GM18870 (cell line): ENCODE data around the gene CKMT2.

Experiments used
- ATAC-seq: cut with Tn5 transposase; IDR thresholded peaks from one replicate; pipeline ENCODE4 v1.9.1; 2021; ENCODE audit warnings: moderate library complexity; ENCODE audit not compliant: unreplicated experiment

CKMT2 gene

DNA sequence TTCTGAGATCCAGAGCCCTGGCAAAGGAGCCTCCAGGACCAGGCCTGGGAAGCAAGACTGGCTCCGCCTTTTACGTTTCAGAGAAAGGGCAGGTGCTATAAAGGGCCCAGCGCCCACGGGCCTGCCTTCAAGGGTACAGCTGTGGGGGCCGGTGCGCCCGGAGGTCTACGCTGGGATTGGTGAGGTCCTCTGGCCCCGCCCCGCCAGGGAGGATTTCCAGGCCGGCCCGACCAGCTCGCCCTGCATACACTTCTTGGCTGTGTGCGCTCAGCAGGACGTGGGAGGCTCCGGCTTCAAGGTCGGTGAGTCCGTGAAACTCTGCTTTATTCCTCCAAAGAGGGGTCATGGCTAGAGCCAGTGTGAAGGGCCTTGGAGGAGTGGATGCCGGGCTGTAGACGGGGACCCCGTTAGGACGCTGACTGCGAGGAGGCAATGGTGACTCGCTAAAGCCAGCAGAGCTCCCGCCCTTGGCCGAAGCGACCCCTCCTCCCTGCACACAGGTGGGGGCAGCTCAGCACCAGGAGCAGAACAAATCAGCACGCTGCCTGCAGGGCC is at the start of gene CKMT2:
TSS of gene CKMT2 (plus strand) at position 243 of the 555 bp plus-strand sequence. CDS start 17,811 bp downstream, outside the sequence.
- no peak for ATAC-seq

DNA sequence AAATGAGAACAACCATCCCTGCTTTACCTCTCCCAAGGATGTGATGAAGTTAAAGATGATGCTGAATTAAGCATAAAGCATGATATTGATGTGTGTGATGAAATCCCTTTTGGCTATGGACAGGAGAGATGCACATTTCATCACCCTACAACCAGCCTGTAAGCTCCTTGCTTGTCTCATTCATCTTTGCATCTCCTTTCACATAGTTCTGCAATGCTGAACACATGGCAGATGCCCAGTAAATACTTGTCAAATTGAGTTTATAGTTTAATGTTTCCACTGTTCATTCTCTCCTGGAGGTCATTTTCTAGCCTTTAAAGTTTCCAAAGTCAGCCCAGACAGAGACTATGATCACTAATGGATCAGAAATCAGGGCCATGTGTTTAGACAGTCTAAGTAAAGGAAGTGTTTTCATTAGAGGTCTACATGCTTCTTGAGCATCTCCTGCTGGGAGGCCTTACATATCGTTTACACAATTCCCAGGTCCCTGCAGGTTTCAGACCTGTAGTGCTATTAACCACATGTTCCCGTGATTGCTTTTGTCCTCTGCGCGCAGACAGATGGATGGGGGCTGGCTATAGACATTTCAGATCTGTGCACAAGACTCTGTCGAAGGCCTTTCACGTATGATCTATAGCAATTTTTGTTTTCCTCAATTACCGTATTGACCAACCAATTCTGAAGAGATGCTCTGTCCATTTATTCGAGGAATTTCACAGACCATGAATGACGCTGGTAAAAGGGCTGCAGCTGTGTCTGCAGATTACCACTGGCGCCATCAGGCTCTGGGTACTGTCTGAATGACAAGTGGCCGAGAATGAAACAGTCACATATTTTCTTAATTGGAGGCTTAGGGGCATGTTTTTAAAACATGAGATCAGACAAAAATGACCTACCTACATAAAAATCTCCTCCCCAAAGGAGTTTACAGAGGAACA is 49.0 kb upstream of the CKMT2 start:
- ATAC-seq, result no peak

DNA sequence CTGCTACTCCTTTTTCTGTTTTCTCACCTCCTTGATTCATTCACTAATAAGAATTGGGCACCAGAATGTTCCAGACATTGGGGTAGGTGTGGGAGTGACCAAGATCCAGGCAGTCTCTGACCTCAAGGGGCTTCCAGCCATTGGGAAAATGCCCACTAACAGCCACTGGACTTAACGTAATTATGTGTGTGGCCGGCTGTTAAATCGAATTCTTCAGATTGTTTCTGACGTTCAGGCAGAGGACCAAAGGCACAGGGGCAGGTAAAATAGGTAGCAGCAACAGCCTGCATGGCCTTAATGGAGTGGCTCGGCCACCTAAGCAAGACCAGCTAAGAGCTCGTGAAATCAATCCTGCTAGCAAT is 48.4 kb upstream of the CKMT2 start:
- no peak for ATAC-seq

DNA sequence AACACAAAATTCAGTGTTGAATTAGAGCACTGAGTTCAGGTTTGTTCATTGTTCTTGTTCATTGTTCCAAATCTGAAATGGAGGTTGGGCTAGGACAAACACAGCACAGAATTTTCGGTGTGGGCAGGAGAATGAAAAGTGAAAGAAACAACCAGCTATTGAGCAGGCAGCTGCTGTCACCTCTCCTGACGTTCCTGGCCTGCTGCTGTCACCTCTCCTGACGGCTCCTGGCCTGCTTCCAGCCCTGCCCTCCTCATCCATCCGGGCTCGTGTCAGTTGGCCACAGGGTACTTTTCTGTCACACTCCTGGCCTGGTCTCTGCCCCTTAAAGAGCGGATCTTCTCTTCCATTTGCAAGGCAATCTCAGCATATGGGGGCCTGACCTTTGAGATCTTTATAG is 45.2 kb upstream of the CKMT2 start:
- ATAC-seq, result no peak

DNA sequence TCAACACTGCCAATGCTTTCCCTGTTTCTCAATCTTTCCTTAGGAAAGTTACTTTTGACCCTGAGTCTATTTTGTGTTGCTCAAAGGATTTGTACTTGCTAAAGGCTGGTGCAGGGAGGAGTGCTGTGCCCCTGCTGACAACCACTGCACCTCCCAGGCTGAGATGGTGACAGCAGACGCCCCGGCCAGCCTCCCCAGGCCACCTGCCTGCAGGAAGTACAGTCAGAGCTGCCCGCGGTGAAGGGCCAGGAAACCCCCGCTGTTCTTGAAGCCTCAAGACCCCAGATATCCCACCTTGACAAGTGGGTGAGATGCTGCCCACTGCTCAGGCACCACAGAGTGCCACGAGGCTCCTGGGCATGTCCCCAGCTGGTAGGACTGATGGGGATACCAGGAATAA is 44.2 kb upstream of the CKMT2 start:
- no peak for ATAC-seq

DNA sequence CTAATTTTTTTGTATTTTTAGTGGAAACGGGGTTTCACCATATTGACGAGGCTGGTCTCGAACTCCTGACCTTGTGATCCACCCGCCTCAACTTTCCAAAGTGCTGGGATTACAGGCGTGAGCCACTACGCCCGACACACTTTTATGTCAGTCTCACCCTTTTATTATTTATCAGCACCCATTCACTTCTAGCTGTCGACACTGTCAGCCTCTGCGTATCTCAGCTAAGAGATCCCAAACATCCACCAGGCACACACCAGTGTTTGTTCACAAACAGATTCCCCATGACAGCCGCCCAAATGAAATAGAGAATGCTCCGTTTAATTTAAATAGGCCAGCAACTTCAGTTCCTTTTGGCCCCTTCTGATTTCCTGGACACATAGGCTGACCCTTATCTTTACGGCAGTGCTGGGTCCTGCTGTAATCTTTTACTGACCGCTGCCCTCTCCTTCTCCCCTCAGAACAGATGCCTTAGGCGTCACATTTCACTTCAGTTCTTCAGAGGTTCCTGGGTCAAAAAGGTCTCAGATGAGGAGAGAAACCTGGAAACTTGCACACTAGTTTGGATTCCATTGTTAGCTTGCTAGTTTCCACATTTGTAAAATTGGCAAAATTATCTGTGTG is 43.1 kb upstream of the CKMT2 start:
- ATAC-seq, result no peak

DNA sequence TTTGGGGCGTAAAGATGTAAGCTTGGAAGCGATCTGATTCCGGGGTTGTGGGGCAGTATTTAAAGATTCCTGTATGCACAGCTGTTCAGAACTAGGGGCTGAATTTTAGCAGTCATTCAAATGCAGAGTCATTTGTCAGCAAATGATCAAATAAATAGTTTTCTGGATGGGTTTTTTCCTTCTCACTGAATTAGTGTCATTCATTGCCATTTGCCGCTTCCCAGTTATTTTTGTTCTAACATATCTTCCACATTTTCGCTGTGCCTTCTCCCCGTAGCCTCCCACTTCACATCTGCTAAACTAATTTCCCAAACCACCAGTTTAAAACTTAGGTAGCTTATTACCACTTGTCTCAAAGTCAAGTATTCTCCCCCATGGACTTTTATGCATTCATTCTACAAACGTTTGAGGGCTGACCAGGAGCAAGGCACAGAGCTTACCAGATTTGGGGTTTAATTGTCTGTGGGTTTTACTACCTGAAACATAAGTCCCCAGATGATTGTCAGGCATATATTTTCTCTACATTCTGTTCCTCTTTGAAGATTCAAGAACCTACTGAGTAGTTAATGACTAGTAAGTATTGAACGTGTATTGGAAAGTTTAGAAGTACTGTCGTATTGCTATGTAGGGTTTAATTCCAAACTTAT is 41.3 kb upstream of the CKMT2 start:
- no peak for ATAC-seq

DNA sequence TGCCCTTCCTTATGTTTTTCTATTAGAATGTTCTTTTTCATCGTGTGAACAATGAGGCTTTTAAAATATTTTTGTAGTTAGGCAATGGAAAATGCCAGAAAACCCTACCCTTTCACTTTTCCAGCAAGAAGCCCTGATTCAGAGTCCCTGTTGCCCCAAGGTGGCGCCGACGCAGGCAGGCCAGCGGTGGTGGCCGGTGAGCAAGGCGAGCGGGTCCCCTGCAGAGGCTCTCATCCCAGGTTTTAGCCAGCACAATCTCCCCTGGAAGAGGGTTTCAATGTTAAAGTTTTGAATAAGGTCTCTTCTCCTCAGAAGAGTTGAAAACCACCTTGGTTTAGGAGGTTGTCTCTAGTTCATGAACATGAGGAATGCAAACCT is 40.8 kb upstream of the CKMT2 start:
- no peak for ATAC-seq

DNA sequence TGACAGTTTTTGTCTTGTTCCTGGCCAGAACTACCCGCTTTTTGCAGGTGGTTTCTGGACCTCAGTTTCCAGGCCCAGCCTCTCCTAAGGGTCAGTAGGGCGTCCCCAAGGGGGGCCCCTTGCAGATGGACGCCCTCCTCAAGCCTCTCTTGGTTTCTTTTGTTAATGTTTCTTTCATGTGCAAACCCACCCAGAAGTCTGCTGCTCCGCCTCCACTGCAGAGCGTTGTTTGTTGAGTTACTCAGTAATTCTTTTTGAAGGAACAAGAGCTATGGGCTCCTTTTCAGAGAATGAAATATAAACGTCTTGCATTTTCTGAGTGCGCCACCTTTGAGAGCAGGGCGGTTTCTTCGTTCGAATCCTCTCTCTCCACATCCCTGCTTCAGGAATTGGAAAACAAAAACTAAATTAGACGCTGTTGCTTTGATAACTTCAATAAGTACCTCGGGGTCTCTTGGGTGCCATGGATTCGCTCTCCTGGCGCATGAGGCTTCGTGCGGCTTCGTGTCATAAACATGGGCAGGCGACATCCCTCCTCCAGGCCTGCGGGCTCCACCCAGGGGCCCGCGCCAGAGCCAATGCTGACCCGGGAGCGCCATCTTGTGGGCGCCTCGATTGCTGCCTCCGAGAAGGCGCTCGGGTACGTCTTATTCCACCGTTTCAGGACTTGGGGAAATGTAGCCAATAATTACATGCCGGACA is 38.3 kb upstream of the CKMT2 start:
- no peak for ATAC-seq

DNA sequence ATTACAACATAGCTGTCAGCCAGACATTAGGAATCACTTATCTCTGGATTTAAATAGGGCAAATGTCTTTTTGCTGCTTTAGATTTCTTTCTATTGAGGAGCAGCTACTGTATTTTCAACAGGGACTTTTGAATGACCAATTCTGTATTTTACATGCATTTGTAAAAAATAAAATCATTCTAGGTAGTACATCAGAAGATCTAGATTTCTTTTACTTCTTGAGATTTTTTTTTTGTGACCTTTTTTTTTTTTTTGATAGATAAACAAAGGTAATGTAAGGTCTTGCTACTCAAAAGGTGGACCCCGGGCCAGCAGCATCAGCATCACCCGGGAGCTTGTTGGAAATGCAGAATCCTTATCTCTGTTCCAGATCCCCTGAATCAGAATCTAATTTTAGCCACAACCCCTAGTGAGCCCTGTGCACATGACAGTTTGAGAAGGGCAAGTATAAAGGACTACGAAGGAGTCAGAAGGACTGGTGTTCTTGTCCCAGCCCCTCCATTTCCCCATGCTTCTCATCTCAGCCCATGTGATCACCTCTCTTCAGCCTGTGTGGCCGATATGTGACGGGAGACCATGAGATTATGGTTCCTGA is 37.7 kb upstream of the CKMT2 start:
- ATAC-seq, result no peak

DNA sequence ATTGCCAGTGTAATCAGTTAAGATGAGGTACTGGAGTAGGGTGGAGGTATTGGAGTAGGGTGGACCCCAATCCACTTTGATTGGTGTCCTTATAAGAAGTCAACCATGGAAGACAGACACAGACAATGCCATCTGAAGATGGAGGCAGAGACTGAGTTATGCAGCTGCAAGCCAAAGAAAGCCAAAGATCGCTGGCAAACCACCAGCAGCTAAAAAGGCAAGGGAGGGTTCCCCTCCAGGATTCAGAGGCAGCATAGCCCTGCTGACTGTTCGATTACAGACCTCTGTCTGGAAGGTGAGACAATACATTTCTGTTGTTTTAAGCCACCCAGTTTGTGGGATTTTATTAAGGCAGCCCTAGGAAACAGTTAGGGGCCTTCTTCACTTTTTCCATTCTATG is 30.5 kb upstream of the CKMT2 start:
- no peak for ATAC-seq

DNA sequence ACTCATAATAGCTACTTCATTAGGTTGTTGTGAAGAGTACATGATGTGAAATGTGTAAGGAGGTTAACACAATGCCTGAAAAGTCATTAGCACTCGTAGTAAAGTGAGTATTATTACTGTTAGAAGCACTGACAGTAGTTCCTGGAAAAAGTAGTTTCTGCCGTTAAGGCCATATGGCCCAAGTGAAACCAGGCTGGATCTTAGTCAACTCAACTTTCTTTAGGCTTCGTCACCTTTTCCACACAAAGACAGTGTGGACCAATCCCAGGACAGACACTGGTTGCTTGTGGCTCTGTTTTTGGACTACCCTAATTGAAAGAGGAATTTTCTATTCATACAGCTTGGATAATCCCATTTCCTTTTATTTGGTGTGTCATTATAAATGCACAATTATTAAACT is 29.4 kb upstream of the CKMT2 start:
- ATAC-seq, result no peak

DNA sequence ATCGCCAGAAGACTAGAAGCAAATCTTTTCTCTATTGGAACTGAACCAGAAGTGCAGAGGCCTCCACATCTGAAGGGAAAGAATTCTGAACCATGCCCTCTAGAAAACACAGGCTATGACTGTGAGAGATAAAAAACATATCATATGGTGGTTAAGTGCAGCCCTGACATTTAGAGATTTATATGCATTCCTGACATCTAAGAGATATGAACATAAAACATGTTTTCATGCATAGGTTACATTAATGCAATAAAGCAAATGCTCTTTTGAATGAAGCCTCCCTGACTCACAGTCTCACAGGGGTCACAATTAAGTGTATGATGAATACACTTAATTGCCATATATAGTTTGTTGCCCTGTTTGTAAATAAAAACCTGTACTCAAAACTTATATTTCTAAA is 28.9 kb upstream of the CKMT2 start:
- no peak for ATAC-seq

DNA sequence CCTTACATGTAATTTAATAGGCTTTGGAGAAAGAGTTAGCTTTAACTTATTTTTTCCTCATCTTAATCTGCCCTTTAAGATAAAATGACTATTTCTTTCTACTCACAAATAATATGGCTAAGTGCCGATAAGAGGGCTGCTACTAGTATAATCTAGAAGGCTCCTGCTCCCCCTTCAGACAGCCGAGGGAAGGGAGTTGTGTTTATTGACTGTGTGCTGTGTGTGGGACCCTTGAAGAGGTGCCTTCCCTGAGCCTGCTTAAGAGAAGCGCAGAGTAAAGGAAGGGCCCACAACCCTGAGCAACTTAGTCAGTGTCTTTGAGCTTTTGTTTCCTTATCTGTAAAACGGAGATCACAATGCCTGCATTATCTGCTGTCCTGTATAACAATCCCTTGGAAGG is 28.1 kb upstream of the CKMT2 start:
- no peak for ATAC-seq

DNA sequence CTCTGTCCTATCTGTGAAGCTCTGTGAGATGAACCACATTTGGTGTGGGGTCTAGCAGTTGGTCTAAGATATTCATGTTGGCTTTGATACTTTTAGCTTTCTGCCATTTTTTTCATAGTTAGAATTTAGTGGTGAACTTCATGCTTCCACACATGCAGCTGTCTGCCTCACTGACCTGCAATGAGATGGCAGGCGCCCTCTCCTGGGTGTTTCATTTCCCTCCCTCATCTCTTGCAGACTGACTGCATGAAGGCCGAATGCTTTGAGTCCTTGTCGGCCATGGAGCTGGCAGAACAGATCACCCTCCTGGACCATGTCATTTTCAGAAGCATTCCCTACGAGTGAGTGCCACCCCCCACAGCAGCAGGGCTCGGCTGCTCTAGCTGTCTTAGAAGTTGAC is 26.1 kb upstream of the CKMT2 start:
- ATAC-seq, result no peak

DNA sequence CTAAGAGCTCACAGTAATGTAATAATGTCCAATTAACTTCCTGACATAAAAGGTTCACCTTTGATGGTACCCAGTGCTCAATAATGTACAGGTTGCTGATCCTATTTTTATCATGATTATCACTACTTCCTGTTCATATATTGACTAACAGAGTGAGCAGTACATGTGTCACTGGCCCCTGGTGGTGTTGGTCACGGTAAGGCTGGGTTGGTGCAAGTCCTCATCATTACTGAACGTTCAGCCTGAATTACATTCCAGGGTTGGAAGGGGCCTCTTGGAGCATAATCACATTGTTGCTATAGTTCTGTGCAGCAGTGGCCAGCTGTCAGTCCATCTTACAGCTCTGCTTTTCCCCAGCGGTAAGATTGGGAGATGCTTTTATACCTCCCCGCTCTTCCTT is 24.2 kb upstream of the CKMT2 start:
- no peak for ATAC-seq

DNA sequence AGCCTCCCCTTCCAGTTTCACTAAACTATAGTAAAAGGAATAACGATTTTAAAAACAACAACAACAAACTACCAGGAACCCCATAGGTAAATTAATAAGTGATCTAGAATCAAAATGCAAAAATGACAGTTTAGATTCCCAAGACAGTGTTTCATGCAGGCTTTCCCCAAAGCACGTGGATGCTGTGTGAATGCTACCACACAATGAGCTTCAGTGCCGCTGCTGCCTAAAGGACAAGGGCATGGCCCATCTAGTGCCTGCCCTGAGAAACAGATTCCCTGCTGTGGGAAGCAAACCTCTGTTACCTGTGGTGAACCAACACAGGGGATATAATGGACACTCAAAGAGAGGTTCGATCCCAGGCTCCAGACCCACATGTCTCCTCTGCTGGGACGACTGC is 23.7 kb upstream of the CKMT2 start:
- ATAC-seq, result no peak

DNA sequence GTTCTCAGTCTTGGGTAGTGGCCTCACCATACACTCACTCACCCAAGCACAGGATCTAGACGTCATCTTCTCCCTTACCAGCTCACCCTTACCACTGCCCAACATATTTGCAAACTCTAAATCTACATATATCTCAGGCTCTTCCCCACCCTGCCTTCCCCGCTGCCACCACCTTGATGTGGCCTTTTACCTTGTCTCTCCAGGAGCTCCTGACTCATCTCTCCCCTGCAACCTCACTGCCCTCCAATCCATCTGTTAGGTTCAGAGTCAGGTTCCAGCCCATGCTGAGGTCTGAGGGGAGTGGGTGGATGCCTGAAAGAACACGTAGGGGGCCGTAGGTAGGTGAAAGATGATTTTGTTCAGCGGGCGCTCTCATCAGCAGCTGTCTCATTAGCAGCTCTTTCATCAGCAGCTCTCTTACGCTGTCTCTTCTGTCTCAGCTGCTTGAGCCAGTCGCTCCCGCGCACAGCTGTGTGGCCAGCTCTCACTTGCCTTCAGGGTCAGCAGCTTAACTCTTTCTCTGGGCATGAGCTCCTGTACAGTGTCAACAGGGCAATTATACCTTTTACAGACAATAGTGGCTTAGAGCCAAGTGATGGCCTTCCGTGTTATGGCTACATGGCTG is 23.1 kb upstream of the CKMT2 start:
- ATAC-seq, result no peak

DNA sequence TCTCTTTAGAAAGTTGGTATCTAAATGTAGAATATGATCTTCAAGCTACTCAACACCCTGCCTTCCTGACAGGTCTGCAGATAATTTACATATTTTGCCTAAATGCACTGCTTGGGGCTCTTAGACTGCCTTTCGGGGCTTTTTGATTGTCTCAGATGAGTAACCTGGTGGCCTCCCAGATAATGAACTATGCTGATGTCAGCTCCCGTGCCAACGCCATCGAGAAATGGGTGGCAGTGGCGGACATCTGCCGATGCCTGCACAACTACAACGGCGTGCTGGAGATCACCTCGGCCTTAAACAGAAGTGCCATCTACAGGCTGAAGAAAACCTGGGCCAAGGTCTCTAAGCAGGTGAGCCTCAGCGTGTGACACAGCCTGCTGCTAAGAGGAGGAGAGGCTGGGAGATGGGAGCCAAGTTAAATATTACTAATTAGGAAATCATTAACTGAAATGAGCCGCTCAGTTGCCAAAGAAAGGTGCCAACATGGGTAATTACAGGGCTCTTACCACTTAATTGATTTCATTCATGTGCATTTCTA is 20.8 kb upstream of the CKMT2 start:
- peak; percentile 60 for ATAC-seq

DNA sequence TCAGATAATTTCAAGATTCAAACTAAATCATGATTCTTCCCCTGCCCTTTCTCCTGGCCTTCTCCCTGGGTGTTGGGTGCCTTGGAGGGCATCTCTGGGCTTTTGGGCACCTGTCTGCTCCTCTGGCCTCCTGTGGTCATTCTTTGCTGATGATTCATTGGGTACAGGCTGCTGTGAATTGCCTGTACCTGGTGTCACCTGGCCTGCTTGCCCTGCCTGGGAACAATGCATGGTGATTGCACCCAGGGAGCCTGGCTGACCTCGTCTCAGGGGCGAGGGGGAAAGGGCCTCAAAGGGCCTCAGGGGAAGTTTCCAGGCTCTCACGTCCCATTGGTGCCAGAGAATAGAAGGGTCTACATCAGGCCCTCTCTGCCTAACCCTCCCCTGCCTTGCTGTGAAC is 20.1 kb upstream of the CKMT2 start:
- no peak for ATAC-seq
